Neural progenitor cell (in vitro differentiated cells): Measurements from ENCODE around the gene NCKAP5. TPM values are rescaled to one million over a fixed set of nuclear protein-coding genes. Genes with fewer than 3 reads are reported as not detected.

Experiments used
- DNase-seq: peaks from one replicate; pipeline ENCODE4 v3.0.0-alpha.2; 2016; ENCODE audit warnings: low spot score
- H2AFZ ChIP-seq: fragments of 200-600 bp; sonication (generic); replicated peaks from 2 replicates; pipeline ENCODE4 v1.6.1; 2016; ENCODE audit warnings: antibody characterized with exemption
- H3F3A ChIP-seq: fragments of 200-600 bp; sonication (generic); 2 replicates; pipeline ENCODE4 v1.6.1; 2016; ENCODE audit warnings: antibody characterized with exemption, low read depth
- H3K27ac ChIP-seq: fragments of 200-600 bp; sonication (generic); 2 replicates; pipeline ENCODE4 v1.5.1; 2016; ENCODE audit warnings: mild to moderate bottlenecking
- H3K27me3 ChIP-seq: fragments of 200-600 bp; sonication (generic); 2 replicates; pipeline ENCODE4 v1.6.1; 2016; ENCODE audit warnings: mild to moderate bottlenecking, moderate library complexity
- H3K36me3 ChIP-seq: fragments of 200-600 bp; sonication (generic); 2 replicates; pipeline ENCODE4 v1.5.1; 2016
- H3K4me1 ChIP-seq: fragments of 200-600 bp; sonication (generic); 2 replicates; pipeline ENCODE4 v1.6.1; 2016; ENCODE audit warnings: mixed run types
- H3K4me2 ChIP-seq: fragments of 200-600 bp; sonication (generic); 2 replicates; pipeline ENCODE4 v1.6.1; 2016
- H3K4me3 ChIP-seq: fragments of 200-600 bp; sonication (generic); 2 replicates; pipeline ENCODE4 v1.5.1; 2016
- H3K79me2 ChIP-seq: fragments of 200-600 bp; sonication (generic); 2 replicates; pipeline ENCODE4 v1.6.1; 2016; ENCODE audit warnings: low read depth
- H3K9ac ChIP-seq: fragments of 200-600 bp; sonication (generic); 2 replicates; pipeline ENCODE4 v1.6.1; 2016
- H3K9me3 ChIP-seq: fragments of 200-600 bp; sonication (generic); 2 replicates; pipeline ENCODE4 v1.5.1; 2016; ENCODE audit warnings: low read depth
- H4K20me1 ChIP-seq: fragments of 200-600 bp; sonication (generic); 2 replicates; pipeline ENCODE4 v1.6.1; 2016; ENCODE audit warnings: low read depth
- H3K27ac Mint-ChIP-seq: 3 replicates; pipeline ENCODE4 v1.8.0; 2021; ENCODE audit warnings: mixed read lengths
- H3K27me3 Mint-ChIP-seq: 2 replicates; pipeline ENCODE4 v1.8.0; 2022; ENCODE audit warnings: low read depth, mild to moderate bottlenecking, inconsistent platforms, moderate library complexity, mixed read lengths; ENCODE audit not compliant: insufficient read depth
- H3K36me3 Mint-ChIP-seq: 3 replicates; pipeline ENCODE4 v1.8.0; 2021; ENCODE audit warnings: mixed read lengths
- H3K4me1 Mint-ChIP-seq: 3 replicates; pipeline ENCODE4 v1.8.0; 2021; ENCODE audit warnings: mixed read lengths
- H3K4me3 Mint-ChIP-seq: 3 replicates; pipeline ENCODE4 v1.8.0; 2021; ENCODE audit warnings: mild to moderate bottlenecking, moderate library complexity, mixed read lengths
- H3K9me3 Mint-ChIP-seq: 3 replicates; pipeline ENCODE4 v1.8.0; 2020; ENCODE audit warnings: mixed read lengths
- CTCF ChIP-seq: fragments of 200-600 bp; sonication (generic); IDR thresholded peaks from 2 replicates; pipeline ENCODE4 v1.5.1; 2017; ENCODE audit warnings: antibody characterized with exemption, mild to moderate bottlenecking
- EZH2 ChIP-seq: fragments of 200-600 bp; sonication (generic); IDR thresholded peaks from 2 replicates; pipeline ENCODE4 v1.6.1; 2017; ENCODE audit warnings: antibody characterized with exemption, mild to moderate bottlenecking, moderate library complexity
- EZH2phosphoT487 ChIP-seq: fragments of 200-600 bp; sonication (generic); IDR thresholded peaks from 2 replicates; pipeline ENCODE4 v1.6.1; 2017; ENCODE audit warnings: antibody characterized with exemption
- total RNA-seq: library from RNA; depleted of rRNA; stranded (reverse); fragments of >200 nt; gene quantifications from 2 replicates; pipeline ENCODE4 v1.2.3, GENCODE V29; 2015; ENCODE audit warnings: low replicate concordance

The NCKAP5 gene
- total RNA-seq, 1 donor from 2014 or later: 0.47 TPM

- Histone ChIP-seq H3K27me3 (no peaks in the 10 kb centered on the region), H3K9ac (no peak overlapping the region), H2AFZ (no peak overlapping the region), H3K79me2 (no peaks in the 10 kb centered on the region), H3K4me3 (no peak overlapping the region), H3K27ac (no peak overlapping the region), H3F3A (no peaks in the 10 kb centered on the region), H4K20me1 (no peaks in the 10 kb centered on the region), H3K9me3 (no peaks in the 10 kb centered on the region), H3K4me1 (peaks cover 17% of the 10 kb centered on the region), H3K36me3 (no peaks in the 10 kb centered on the region), H3K4me2 (no peak overlapping the region)
- Mint-ChIP-seq H3K4me3 (no peak overlapping the region), H3K9me3 (peaks cover 8% of the 10 kb centered on the region), H3K36me3 (no peaks in the 10 kb centered on the region), H3K27ac (no peak overlapping the region), H3K4me1 (peaks cover 48% of the 10 kb centered on the region), H3K27me3 (peaks cover 10% of the 10 kb centered on the region)
- no peak for TF ChIP-seq CTCF
- no peak for TF ChIP-seq EZH2
- no peak for TF ChIP-seq EZH2phosphoT487
- no peak for DNase-seq
These were observed 931.9 kb downstream of the NCKAP5 start for GRCh38 chr2:132636346-132636745.

DNA sequence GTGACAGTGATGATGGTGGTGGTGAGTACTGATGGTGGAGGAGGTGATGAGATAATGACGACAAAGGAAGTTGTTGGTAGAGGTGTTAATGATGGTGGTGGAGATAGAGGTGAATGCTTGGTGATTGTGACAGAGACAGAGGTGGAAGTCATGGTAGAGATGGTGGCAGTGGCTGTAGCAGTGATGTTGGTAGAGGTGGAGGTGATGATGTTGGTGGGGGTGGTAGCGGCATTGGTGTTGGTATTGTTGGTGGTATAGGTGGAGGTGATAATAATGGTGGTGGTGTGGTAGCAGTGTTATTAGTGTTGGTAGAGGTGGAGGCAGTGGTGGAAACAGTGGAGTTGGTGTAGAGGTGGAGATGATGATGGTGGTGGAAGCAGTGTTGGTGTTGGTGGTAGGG lies 934.6 kb downstream of the NCKAP5 start:
- H3K27ac ChIP-seq: no peak overlapping the region
- H3K27ac Mint-ChIP-seq: peak overlapping the region; percentile 7
- no peaks in the 10 kb centered on the region for H4K20me1 ChIP-seq
- peaks cover 7% of the 10 kb centered on the region for H3K4me1 ChIP-seq
- H3K27me3 ChIP-seq: no peaks in the 10 kb centered on the region
- H3K4me3 ChIP-seq: no peak overlapping the region
- no peak overlapping the region for H3K9ac ChIP-seq
- no peak for TF ChIP-seq CTCF
- H3K4me2 ChIP-seq: no peak overlapping the region
- no peaks in the 10 kb centered on the region for H3K79me2 ChIP-seq
- H3K9me3 ChIP-seq: no peaks in the 10 kb centered on the region
- H3K4me3 Mint-ChIP-seq: peak overlapping the region; percentile 42
- H3K4me1 Mint-ChIP-seq: peaks cover 52% of the 10 kb centered on the region
- DNase-seq: no peak
- H3K36me3 ChIP-seq: no peaks in the 10 kb centered on the region
- H2AFZ ChIP-seq: no peak overlapping the region
- H3K9me3 Mint-ChIP-seq: peaks cover 11% of the 10 kb centered on the region
- H3F3A ChIP-seq: no peaks in the 10 kb centered on the region
- no peaks in the 10 kb centered on the region for H3K36me3 Mint-ChIP-seq
- peaks cover 13% of the 10 kb centered on the region for H3K27me3 Mint-ChIP-seq

DNA sequence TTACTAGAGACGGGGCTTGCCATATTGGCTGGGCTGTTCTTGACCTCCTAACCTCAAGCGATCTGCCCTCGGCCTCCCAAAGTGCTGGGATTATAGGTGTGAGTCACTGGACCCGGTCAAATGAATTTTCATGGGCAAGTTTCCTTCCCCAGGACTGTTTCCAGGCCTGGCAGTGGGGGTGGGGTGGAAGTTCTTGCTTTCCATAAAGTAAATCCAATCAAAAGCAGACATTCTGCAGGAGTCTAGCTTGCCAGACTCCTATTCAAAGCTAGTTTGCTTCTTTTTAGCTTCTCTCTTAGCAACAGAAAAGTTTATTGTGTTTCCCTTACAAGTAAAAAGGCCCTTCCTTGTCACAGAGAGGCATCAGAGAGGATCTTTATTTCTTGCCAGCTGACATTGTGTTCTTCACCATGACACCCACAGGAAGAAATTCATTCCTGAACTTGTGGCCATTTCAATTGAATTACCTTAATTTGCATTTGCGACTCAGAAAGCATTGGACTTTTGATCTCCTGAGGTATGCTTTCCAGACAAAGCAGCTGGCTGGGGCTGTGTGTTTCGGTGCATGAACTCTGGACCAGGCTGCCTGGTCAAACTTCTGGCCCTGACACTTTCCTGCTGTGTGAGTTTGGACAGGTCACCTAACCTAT lies 936.1 kb downstream of the NCKAP5 start:
- H3K4me1 ChIP-seq: peaks cover 4% of the 10 kb centered on the region
- H3K4me2 ChIP-seq: no peak overlapping the region
- H3K36me3 Mint-ChIP-seq: no peaks in the 10 kb centered on the region
- H3K4me3 Mint-ChIP-seq: peak overlapping the region; percentile 19
- no peaks in the 10 kb centered on the region for H4K20me1 ChIP-seq
- H3F3A ChIP-seq: no peaks in the 10 kb centered on the region
- H3K27ac Mint-ChIP-seq: peak overlapping the region; percentile 87
- no peak overlapping the region for H3K27ac ChIP-seq
- H3K9me3 Mint-ChIP-seq: peaks cover 13% of the 10 kb centered on the region
- TF ChIP-seq EZH2phosphoT487 (no peak), EZH2 (no peak), CTCF (no peak)
- H3K27me3 ChIP-seq: no peaks in the 10 kb centered on the region
- peaks cover 13% of the 10 kb centered on the region for H3K27me3 Mint-ChIP-seq
- H3K36me3 ChIP-seq: no peaks in the 10 kb centered on the region
- no peak overlapping the region for H2AFZ ChIP-seq
- H3K4me1 Mint-ChIP-seq: peaks cover 45% of the 10 kb centered on the region
- no peaks in the 10 kb centered on the region for H3K9me3 ChIP-seq
- no peak overlapping the region for H3K9ac ChIP-seq
- no peak overlapping the region for H3K4me3 ChIP-seq
- no peaks in the 10 kb centered on the region for H3K79me2 ChIP-seq
- no peak for DNase-seq
